ENCODE results near the gene TMC8. TPM values are rescaled to one million over a fixed set of nuclear protein-coding genes. Genes with fewer than 3 reads are reported as not detected.

Gene TMC8
- under 0.01 and 0.21 TPM in 2 replicates for total RNA-seq

GRCh38 chr17:78130437-78131101 is at the start of gene TMC8:
Gene TMC8, plus strand, starts transcription at chr17:78130771. Its CDS starts 818 bp downstream, at chr17:78131589.

GRCh38 chr17:78128551-78129350 is 1.8 kb upstream of the TMC8 start, which contains the start of gene TMC6:
Gene TMC6, minus strand, starts transcription at chr17:78128755. Its CDS starts 1,923 bp downstream, at chr17:78126832.

GRCh38 chr17:78168242-78168902 is 37.8 kb downstream of the TMC8 start, which contains the start of gene SYNGR2:
Gene SYNGR2, plus strand, starts transcription at chr17:78168581. Its CDS starts 36 bp downstream, at chr17:78168617.

GRCh38 chr17:78186692-78187595 is 56.4 kb downstream of the TMC8 start, which contains the start of the genes AFMID and TK1:
Gene AFMID, plus strand, starts transcription at chr17:78187362. Its CDS starts 9 bp downstream, at chr17:78187371.
Gene TK1, minus strand, starts transcription at chr17:78187052. Its CDS starts 58 bp downstream, at chr17:78186994.

Other genes starting within 250 kb of the TMC8 start
- 0.68 and 0.93 TPM in 2 replicates for gene TNRC6C, start 172.1 kb upstream of the TMC8 start, total RNA-seq
- gene TMC6, start 2.0 kb upstream of the TMC8 start, total RNA-seq: 65.6 and 78.7 TPM in 2 replicates
- gene C17orf99, start 15.6 kb downstream of the TMC8 start, total RNA-seq: 0.34 and 0.93 TPM in 2 replicates
- gene SYNGR2, start 37.8 kb downstream of the TMC8 start, total RNA-seq: 56.4 and 68.8 TPM in 2 replicates
- 0.78 and 1.4 TPM in 2 replicates for gene TK1, start 56.3 kb downstream of the TMC8 start, total RNA-seq
- 22.7 and 32.8 TPM in 2 replicates for gene AFMID, start 56.6 kb downstream of the TMC8 start, total RNA-seq
- 0.14 and 1.0 TPM in 2 replicates for gene BIRC5, start 83.5 kb downstream of the TMC8 start, total RNA-seq
- gene TMEM235, start 100.9 kb downstream of the TMC8 start, total RNA-seq: not detected in 2 replicates
- 18.8 and 19.6 TPM in 2 replicates for gene SOCS3, start 229.3 kb downstream of the TMC8 start, total RNA-seq
- gene PGS1, start 247.9 kb downstream of the TMC8 start, total RNA-seq: 15.7 and 32.3 TPM in 2 replicates

Data from nasal cavity respiratory epithelium epithelial cell of viscerocranial mucosa (primary cell).